HepG2 (cell line): ENCODE results near the gene ACTN1. TPM values are rescaled to one million over a fixed set of nuclear protein-coding genes. Genes with fewer than 3 reads are reported as not detected.

Source experiments
- ARNT ChIP-seq: fragments of 450-650 bp; IDR thresholded peaks from 2 replicates; pipeline ENCODE4 v1.6.1; 2017
- ATF7-NPFF ChIP-seq: sonication (generic); formaldehyde crosslinking; IDR thresholded peaks from 2 replicates; pipeline ENCODE4 v1.8.1; 2023; ENCODE audit warnings: mild to moderate bottlenecking, low read depth, missing genetic modification reagents, moderate library complexity
- CHD2 ChIP-seq: IDR thresholded peaks from 2 replicates; pipeline ENCODE4 v1.6.1; 2011; ENCODE audit warnings: low read depth, low read length, improper control_type of control experiment
- HOMEZ ChIP-seq: IDR thresholded peaks from 2 replicates; pipeline ENCODE4 v1.6.1; 2016; ENCODE audit warnings: low read depth
- KAT7 ChIP-seq: IDR thresholded peaks from 2 replicates; pipeline ENCODE4 v1.6.1; 2018; ENCODE audit warnings: borderline replicate concordance, missing compliant biosample characterization
- MAFF ChIP-seq: IDR thresholded peaks from 2 replicates; pipeline ENCODE4 v1.6.1; 2011; ENCODE audit warnings: low read depth, low read length, improper control_type of control experiment
- MAFG ChIP-seq: sonication (generic); formaldehyde crosslinking; IDR thresholded peaks from 2 replicates; pipeline ENCODE4 v1.5.1; 2020; ENCODE audit warnings: mild to moderate bottlenecking, missing genetic modification reagents
- ZBTB38 ChIP-seq: sonication (generic); formaldehyde crosslinking; IDR thresholded peaks from 2 replicates; pipeline ENCODE4 v1.5.1; 2020; ENCODE audit warnings: mild to moderate bottlenecking, missing genetic modification reagents
- ZBTB8A ChIP-seq: sonication (generic); formaldehyde crosslinking; IDR thresholded peaks from 2 replicates; pipeline ENCODE4 v1.4.0; 2020; ENCODE audit warnings: mild to moderate bottlenecking, low read depth, missing genetic modification reagents, borderline replicate concordance
- ZNF3 ChIP-seq: IDR thresholded peaks from 2 replicates; pipeline ENCODE4 v1.7.0; 2017; ENCODE audit warnings: inconsistent platforms
- ZNF318 ChIP-seq: sonication (generic); formaldehyde crosslinking; IDR thresholded peaks from 2 replicates; pipeline ENCODE4 v1.4.0; 2020; ENCODE audit warnings: mild to moderate bottlenecking, missing genetic modification reagents
- ZNF441 ChIP-seq: sonication (generic); formaldehyde crosslinking; IDR thresholded peaks from 2 replicates; pipeline ENCODE4 v1.7.0; 2021; ENCODE audit warnings: missing genetic modification reagents, borderline replicate concordance
- ZNF564 ChIP-seq: sonication (generic); formaldehyde crosslinking; IDR thresholded peaks from 2 replicates; pipeline ENCODE4 v1.8.1; 2023; ENCODE audit warnings: mild to moderate bottlenecking, missing genetic modification reagents
- ZNF639 ChIP-seq: conservative IDR thresholded peaks from 2 replicates; pipeline ENCODE4 v1.6.1; 2018; ENCODE audit warnings: missing genetic modification reagents
- ZNF703 ChIP-seq: sonication (generic); formaldehyde crosslinking; IDR thresholded peaks from 2 replicates; pipeline ENCODE4 v1.5.1; 2020; ENCODE audit warnings: missing genetic modification reagents, mild to moderate bottlenecking, moderate library complexity, borderline replicate concordance
- polyA plus RNA-seq, 8 experiments: library from polyadenylated mRNA; depleted of rRNA in 3 of 8; stranded (reverse) in 7 of 8; unstranded in 1 of 8; fragments of >200 nt; fragmentation: Illumina TruSeq in 4 of 8; extraction: Trizol in 4 of 8; gene quantifications; 2 replicates each; pipeline versions ENCODE4 v1.2.1 to v1.2.3, GENCODE V29; 2011 to 2016; ENCODE audit warnings: low read depth in 4 of 8, missing spikeins in 1 of 8, mixed read lengths in 1 of 8; ENCODE audit not compliant: insufficient read depth in 1 of 8
- total RNA-seq, 5 experiments: library from RNA; depleted of rRNA; stranded (reverse); fragments of >200 nt; fragmentation: Illumina TruSeq; extraction: Trizol; gene quantifications; 2 replicates each; pipeline ENCODE4 v1.2.3, GENCODE V29; 2016; ENCODE audit warnings: low read depth in 1 of 5
- TF ChIP-seq, protein P1 (sequence below): sonication (generic); formaldehyde crosslinking; IDR thresholded peaks from 2 replicates; pipeline ENCODE4 v1.5.0; 2020; ENCODE audit warnings: mild to moderate bottlenecking, missing genetic modification reagents, borderline replicate concordance

The ACTN1 gene
- total and polyA plus RNA-seq, 2 of the 13 experiments (the other 11 are each of a cell fraction or from before 2014, with no cell fraction given) = 58.6 to 162 TPM

GRCh38 chr14:68824517-68825347 lies 154.4 kb downstream of the ACTN1 start (continued):
- no peak for TF ChIP-seq ZNF441
- TF ChIP-seq, protein P1, sequence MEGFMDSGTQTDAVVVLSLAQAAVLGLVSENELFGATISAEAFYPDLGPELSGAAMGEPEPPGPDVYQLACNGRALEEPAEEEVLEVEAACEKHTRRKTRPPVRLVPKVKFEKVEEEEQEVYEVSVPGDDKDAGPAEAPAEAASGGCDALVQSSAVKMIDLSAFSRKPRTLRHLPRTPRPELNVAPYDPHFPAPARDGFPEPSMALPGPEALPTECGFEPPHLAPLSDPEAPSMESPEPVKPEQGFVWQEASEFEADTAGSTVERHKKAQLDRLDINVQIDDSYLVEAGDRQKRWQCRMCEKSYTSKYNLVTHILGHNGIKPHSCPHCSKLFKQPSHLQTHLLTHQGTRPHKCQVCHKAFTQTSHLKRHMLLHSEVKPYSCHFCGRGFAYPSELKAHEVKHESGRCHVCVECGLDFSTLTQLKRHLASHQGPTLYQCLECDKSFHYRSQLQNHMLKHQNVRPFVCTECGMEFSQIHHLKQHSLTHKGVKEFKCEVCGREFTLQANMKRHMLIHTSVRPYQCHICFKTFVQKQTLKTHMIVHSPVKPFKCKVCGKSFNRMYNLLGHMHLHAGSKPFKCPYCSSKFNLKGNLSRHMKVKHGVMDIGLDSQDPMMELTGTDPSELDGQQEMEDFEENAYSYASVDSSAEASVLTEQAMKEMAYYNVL (CRISPR knock-in tag) = peak; percentile 34; the same call in 1 of the 2 replicates
- no peak for TF ChIP-seq ATF7-NPFF
- TF ChIP-seq ZNF564 (CRISPR knock-in tag) = no peak
- TF ChIP-seq KAT7 (CRISPR knock-in tag) = 0 out of 2 replicates have a peak, but pooled peaks have one; percentile 76
- TF ChIP-seq HOMEZ (CRISPR knock-in tag) = peak; percentile 84
- no peak for TF ChIP-seq ZNF3 (CRISPR knock-in tag)
- peak; percentile 63; the same call in 1 of the 2 replicates for TF ChIP-seq ZNF639
- no peak for TF ChIP-seq MAFF
- TF ChIP-seq ZBTB38 (CRISPR knock-in tag) = peak; percentile 51; the same call in 1 of the 2 replicates
- no peak for TF ChIP-seq ZBTB8A
- no peak for TF ChIP-seq ZNF703 (CRISPR knock-in tag)
- no peak for TF ChIP-seq CHD2
- TF ChIP-seq MAFG (CRISPR knock-in tag) = no peak
- TF ChIP-seq ZNF318 = no peak
- no peak for TF ChIP-seq ARNT
